Fibroblast of skin of right quadriceps (primary cell): ENCODE measurements around the gene MRPS31.
A peak's percentile ranks its signal among the peaks of the same experiment; 100 is the strongest.
"Not testable (repeated sequence)": the region's sequence is repeated elsewhere in the genome, so short reads cannot be mapped to it uniquely, and the experiment has no call there.

Experiments used
- DNase-seq: peaks from one replicate; pipeline ENCODE4 v3.0.0-alpha.2; 2013

MRPS31 gene

GRCh38 chr13:40789275-40790153, 18.5 kb upstream of the MRPS31 start, which contains the start of gene SLC25A15:
SLC25A15 (plus strand) TSS chr13:40789611; CDS start chr13:40793227, 3,616 bp downstream.
- DNase-seq: peak; percentile 72

GRCh38 chr13:40788540-40789274, 17.7 kb upstream of the MRPS31 start:
- DNase-seq: not testable (repeated sequence)

- peak; percentile 55 for DNase-seq
Measured at GRCh38 chr13:40787062-40787461, 16.1 kb upstream of the MRPS31 start.

GRCh38 chr13:40786568-40786996, 15.6 kb upstream of the MRPS31 start:
- no peak for DNase-seq

GRCh38 chr13:40784540-40784939, 13.6 kb upstream of the MRPS31 start:
- no peak for DNase-seq

- not testable (repeated sequence) for DNase-seq
Measured at GRCh38 chr13:40782971-40783370, 12.0 kb upstream of the MRPS31 start.

- DNase-seq: no peak
Measured at GRCh38 chr13:40781717-40782116, 10.7 kb upstream of the MRPS31 start.

GRCh38 chr13:40780822-40781401, 9.9 kb upstream of the MRPS31 start:
- no peak for DNase-seq

GRCh38 chr13:40779796-40780285, 8.9 kb upstream of the MRPS31 start:
- DNase-seq: no peak

GRCh38 chr13:40779049-40779448, 8.1 kb upstream of the MRPS31 start:
- DNase-seq: no peak

- no peak for DNase-seq
Measured at GRCh38 chr13:40777809-40778175, 6.8 kb upstream of the MRPS31 start.

- peak; percentile 41 for DNase-seq
Measured at GRCh38 chr13:40777166-40777808, 6.3 kb upstream of the MRPS31 start.

GRCh38 chr13:40776681-40777165, 5.7 kb upstream of the MRPS31 start:
- DNase-seq: peak; percentile 47

- no peak for DNase-seq
Measured at GRCh38 chr13:40776232-40776631, 5.2 kb upstream of the MRPS31 start.

- DNase-seq: no peak
Measured at GRCh38 chr13:40774672-40775071, 3.7 kb upstream of the MRPS31 start.

- DNase-seq: no peak
Measured at GRCh38 chr13:40772765-40773473, 1.9 kb upstream of the MRPS31 start.

- no peak for DNase-seq
Measured at GRCh38 chr13:40770609-40770933, 419 bp downstream of the MRPS31 start.

- DNase-seq: no peak
Measured at GRCh38 chr13:40769970-40770369, 1.0 kb downstream of the MRPS31 start.

- DNase-seq: no peak
Measured at GRCh38 chr13:40765602-40766001, 5.4 kb downstream of the MRPS31 start.

- peak; percentile 31 for DNase-seq
Measured at GRCh38 chr13:40764587-40765403, 6.2 kb downstream of the MRPS31 start.

- DNase-seq: peak; percentile 69
Measured at GRCh38 chr13:40762849-40763248, 8.1 kb downstream of the MRPS31 start.
